Measurements from ENCODE around the gene SLX4IP. TPM values are rescaled to one million over a fixed set of nuclear protein-coding genes. Genes with fewer than 3 reads are reported as not detected.
A peak's percentile ranks its signal among the peaks of the same experiment; 100 is the strongest.

Gene SLX4IP
- polyA plus RNA-seq, 4 donors = 1.6 to 7.1 (median 2.5) TPM

DNA sequence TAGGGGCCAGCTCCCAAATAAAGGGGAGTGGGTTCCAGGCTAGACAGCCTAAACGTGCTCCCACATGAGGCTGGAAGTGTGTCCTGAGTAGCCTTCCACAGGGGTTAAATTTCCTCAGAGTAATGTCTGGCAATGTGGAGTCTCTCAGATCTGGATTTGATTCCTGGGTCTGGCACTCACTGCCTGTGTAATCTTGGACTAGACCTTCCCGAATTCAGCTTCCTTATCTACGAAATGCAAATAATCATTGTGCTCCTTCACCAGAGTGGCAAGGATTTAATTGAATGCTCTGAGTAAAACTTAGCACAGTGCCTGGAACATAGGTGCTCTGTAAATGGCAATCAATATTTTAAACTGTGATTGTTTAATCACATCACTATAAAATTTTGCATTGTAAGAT, 114.4 kb downstream of the SLX4IP start:
- DNase-seq (no peak), FAIRE-seq (no peak)
- Histone ChIP-seq H3K4me3 (ENCODE audit: low read depth in 1 of 3, low read length in 3 of 3) (no peak overlapping the region), H3K36me3 (ENCODE audit: control insufficient read depth in 3 of 3, insufficient read depth in 2 of 3, low read depth in 1 of 3, low read length in 3 of 3) (peaks cover 0 to 5% (median 0%) of the 10 kb centered on the region in 3 donors), H3K9me3 (ENCODE audit: control insufficient read depth in 2 of 2, insufficient read depth in 1 of 2, low read depth in 1 of 2, low read length in 1 of 2) (no peaks in the 10 kb centered on the region), H3K27ac (ENCODE audit: low read depth in 1 of 3, low read length in 2 of 3) (no peak overlapping the region), H3K4me1 (ENCODE audit: control insufficient read depth in 3 of 3, insufficient read depth in 2 of 3, low read depth in 1 of 3, low read length in 2 of 3) (peaks cover 0 to 3% (median 0%) of the 10 kb centered on the region in 3 donors), H3K27me3 (ENCODE audit: control insufficient read depth in 3 of 3, insufficient read depth in 3 of 3, low read length in 3 of 3) (no peaks in the 10 kb centered on the region)
- 34 to 58% (median 35%) methylated on average over 3 of the region's 3 CpGs for WGBS, 3 donors

DNA sequence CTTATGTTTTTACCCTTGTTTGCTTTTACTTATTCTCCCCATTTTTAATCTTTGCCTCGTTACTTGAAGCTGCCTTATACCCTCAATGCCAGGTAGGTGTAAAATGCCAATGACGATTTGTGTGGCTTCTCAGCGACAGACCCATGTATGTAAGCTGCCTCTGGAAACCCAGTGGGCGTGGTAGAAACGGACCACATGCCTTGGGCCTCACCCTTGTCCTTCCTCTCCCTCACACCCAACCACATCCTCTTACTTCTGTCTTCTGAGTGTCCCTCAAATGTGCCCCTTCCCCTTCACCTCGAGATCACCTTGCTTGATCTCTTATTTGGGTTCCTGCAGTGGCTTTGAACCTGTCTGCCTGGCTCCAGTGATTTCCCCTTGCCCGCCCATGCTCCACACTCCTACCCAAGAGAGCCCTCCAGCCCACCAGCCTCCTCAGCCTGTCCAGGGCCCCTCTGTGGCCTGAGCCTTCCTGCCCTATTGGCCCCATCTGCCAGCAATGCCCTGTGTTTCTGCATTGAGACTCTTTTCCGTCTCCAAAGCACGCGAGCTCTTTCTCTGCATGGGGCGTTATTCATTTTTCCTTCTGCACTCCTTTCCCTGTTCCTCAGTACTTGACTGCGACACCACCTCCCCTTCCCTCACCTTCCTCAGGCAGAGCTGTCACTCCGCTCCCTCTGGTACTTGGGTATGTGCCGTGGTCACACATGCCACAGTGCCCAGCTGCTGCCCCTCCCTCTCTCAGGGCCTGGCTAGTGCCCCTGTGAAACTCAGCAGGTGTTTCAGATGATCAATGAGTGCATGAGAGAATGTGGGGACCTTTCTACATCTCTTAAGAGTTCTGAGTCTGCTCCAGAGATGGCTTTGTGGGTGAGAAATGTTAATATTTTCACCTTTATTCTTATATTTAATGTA, 115.4 kb downstream of the SLX4IP start:
- Histone ChIP-seq H3K9me3 (ENCODE audit: control insufficient read depth in 2 of 2, insufficient read depth in 1 of 2, low read depth in 1 of 2, low read length in 1 of 2) (no peaks in the 10 kb centered on the region), H3K4me3 (ENCODE audit: low read depth in 1 of 3, low read length in 3 of 3) (no peak overlapping the region), H3K27me3 (ENCODE audit: control insufficient read depth in 3 of 3, insufficient read depth in 3 of 3, low read length in 3 of 3) (no peaks in the 10 kb centered on the region), H3K27ac (ENCODE audit: low read depth in 1 of 3, low read length in 2 of 3) (no peak overlapping the region), H3K36me3 (ENCODE audit: control insufficient read depth in 3 of 3, insufficient read depth in 2 of 3, low read depth in 1 of 3, low read length in 3 of 3) (peaks cover 0 to 5% (median 0%) of the 10 kb centered on the region in 3 donors), H3K4me1 (ENCODE audit: control insufficient read depth in 3 of 3, insufficient read depth in 2 of 3, low read depth in 1 of 3, low read length in 2 of 3) (peaks cover 0 to 3% (median 0%) of the 10 kb centered on the region in 3 donors)
- WGBS, 3 donors = 83 to 91% (median 85%) methylated on average over 14 of the region's 14 CpGs
- FAIRE-seq (no peak), DNase-seq (no peak)

DNA sequence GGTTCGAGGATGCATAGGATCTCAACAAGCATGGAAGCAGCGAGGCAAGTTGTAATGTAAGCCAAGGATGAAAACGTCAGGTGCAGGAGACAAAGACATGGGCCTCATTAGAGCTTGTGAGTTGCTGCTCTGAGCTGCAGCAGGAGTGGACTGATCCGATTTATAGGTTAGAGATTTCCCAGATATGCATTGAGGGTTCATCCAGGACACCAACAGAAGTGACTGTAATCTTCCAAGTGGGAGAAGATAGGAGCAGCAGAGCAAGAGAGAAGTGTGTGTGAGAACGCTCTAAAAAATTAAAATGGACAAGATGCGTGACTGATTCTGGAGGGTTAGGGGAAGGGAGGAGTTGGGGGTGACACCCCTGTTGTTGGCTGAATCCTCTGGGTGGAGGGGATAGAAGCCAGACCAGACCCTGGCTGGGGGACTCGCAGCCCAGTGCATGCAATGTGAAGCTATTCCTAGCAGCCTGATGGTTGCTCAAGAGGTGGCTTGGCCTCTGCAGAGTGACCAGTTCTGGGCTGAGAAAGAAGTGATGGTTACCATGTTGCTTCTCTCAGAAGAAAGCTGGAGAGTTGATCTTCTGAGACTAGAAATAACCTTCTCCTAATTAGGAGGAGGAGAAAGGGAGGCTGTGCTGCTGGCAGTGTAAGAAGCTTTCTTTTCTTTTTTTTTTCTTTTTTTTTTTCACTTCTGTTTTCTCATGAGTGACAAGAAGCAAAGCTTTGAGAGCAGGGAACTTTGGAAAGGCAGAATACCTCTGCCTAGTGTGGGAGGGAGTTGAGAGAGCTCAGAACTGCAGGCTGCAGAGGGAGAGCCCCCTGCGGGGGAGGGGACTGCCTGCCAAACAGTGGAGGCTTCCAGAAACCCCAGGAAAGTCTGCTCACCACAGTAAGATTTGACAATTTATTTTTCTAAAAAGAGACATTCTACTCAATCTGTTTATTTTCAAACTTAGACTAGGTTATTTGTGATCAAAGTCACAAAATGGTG, 116.9 kb downstream of the SLX4IP start:
- Histone ChIP-seq H3K9me3 (ENCODE audit: control insufficient read depth in 2 of 2, insufficient read depth in 1 of 2, low read depth in 1 of 2, low read length in 1 of 2) (no peaks in the 10 kb centered on the region), H3K36me3 (ENCODE audit: control insufficient read depth in 3 of 3, insufficient read depth in 2 of 3, low read depth in 1 of 3, low read length in 3 of 3) (peaks cover 0 to 5% (median 0%) of the 10 kb centered on the region in 3 donors), H3K4me1 (ENCODE audit: control insufficient read depth in 3 of 3, insufficient read depth in 2 of 3, low read depth in 1 of 3, low read length in 2 of 3) (peaks cover 0 to 6% (median 0%) of the 10 kb centered on the region in 3 donors), H3K4me3 (ENCODE audit: low read depth in 1 of 3, low read length in 3 of 3) (no peak overlapping the region), H3K27me3 (ENCODE audit: control insufficient read depth in 3 of 3, insufficient read depth in 3 of 3, low read length in 3 of 3) (no peaks in the 10 kb centered on the region), H3K27ac (ENCODE audit: low read depth in 1 of 3, low read length in 2 of 3) (no peak overlapping the region)
- FAIRE-seq (no peak), DNase-seq (no peak)
- 81 to 85% (median 83%) methylated on average over 8 of the region's 8 CpGs for WGBS, 3 donors

DNA sequence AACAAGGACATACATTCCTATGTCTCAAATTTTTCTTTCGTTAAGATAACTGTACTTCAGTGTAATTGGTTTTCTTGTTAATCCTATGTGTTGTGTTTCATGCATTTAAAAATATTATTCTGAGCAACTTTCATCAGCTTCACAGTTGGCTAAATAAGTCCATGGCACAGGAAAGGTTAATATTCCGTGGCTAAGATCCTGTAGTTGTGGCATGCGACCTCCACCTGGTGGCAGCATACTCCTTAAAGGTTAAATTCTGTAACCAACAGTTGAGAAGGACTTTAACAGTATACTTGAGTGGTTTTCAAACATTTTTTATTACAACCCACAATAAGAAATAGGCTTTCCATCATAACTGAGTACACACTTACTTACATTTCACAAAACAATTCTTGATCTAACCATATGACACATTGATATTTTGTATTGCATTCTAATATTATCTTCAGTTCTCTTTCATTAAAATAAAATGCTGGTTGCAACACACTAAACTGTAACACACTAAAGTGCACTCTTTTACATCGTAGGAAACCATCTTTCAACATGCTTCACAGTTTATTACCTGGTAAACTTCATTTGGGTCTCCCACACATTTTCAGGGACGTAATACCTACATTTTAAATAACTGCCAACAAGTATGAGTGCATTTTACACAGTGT, 118.3 kb downstream of the SLX4IP start:
- H3K27ac ChIP-seq (ENCODE audit: low read depth in 1 of 3, low read length in 2 of 3) = no peak overlapping the region
- no peak overlapping the region for H3K4me3 ChIP-seq (ENCODE audit: low read depth in 1 of 3, low read length in 3 of 3)
- peaks cover 0 to 10% (median 0%) of the 10 kb centered on the region in 3 donors for H3K36me3 ChIP-seq (ENCODE audit: control insufficient read depth in 3 of 3, insufficient read depth in 2 of 3, low read depth in 1 of 3, low read length in 3 of 3)
- H3K4me1 ChIP-seq (ENCODE audit: control insufficient read depth in 3 of 3, insufficient read depth in 2 of 3, low read depth in 1 of 3, low read length in 2 of 3) = peaks cover 0 to 6% (median 0%) of the 10 kb centered on the region in 3 donors
- 40 to 47% (median 45%) methylated on average over 5 of the region's 5 CpGs for WGBS, 3 donors
- DNase-seq (peak; percentile 61 to 77), FAIRE-seq (no peak)
- no peaks in the 10 kb centered on the region for H3K27me3 ChIP-seq (ENCODE audit: control insufficient read depth in 3 of 3, insufficient read depth in 3 of 3, low read length in 3 of 3)
- no peaks in the 10 kb centered on the region for H3K9me3 ChIP-seq (ENCODE audit: control insufficient read depth in 2 of 2, insufficient read depth in 1 of 2, low read depth in 1 of 2, low read length in 1 of 2)

DNA sequence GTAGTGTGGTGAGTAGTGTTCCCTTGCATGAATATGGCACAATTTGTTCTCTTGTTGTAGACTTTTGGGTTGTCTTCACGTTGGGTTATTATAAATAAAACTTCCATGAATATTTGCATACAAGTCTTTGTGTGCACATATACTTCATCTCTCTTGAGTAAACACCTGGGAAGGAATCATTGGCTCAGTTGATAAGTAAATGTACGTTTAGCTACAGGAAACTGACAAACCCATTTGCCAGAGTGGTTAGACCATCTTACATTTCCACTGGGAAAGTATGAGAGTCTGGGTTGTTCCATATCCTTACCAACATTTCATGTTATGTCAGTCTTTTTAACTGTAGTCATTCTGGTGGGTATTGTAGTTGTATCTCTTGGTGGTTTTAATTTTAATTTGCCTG, 119.2 kb downstream of the SLX4IP start:
- Histone ChIP-seq H3K4me1 (ENCODE audit: control insufficient read depth in 3 of 3, insufficient read depth in 2 of 3, low read depth in 1 of 3, low read length in 2 of 3) (peaks cover 0 to 5% (median 0%) of the 10 kb centered on the region in 3 donors), H3K9me3 (ENCODE audit: control insufficient read depth in 2 of 2, insufficient read depth in 1 of 2, low read depth in 1 of 2, low read length in 1 of 2) (no peaks in the 10 kb centered on the region), H3K36me3 (ENCODE audit: control insufficient read depth in 3 of 3, insufficient read depth in 2 of 3, low read depth in 1 of 3, low read length in 3 of 3) (peaks cover 0 to 10% (median 0%) of the 10 kb centered on the region in 3 donors), H3K27me3 (ENCODE audit: control insufficient read depth in 3 of 3, insufficient read depth in 3 of 3, low read length in 3 of 3) (no peaks in the 10 kb centered on the region), H3K27ac (ENCODE audit: low read depth in 1 of 3, low read length in 2 of 3) (no peak overlapping the region), H3K4me3 (ENCODE audit: low read depth in 1 of 3, low read length in 3 of 3) (no peak overlapping the region)
- DNase-seq (no peak), FAIRE-seq (no peak)
- 53 to 59% (median 53%) methylated on average over 2 of the region's 2 CpGs for WGBS, 3 donors

DNA sequence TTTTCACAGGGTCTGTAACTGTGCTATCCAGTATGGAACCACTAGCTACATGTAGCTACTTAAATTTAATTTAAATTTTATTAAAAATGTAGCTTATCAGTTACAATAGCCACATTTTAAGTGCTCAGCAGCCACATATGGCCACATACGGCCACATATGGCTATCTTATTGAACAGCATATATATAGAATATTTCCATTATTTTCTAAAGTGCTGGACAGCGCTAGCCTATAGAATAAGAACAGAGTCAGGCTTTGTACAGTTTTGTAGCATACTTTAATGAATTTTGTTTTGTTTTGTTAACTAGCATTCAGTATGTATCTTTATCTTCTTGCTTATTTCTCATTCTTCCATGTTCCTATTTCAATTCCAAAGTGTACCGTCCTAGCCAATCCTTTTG, 120.3 kb downstream of the SLX4IP start:
- FAIRE-seq = no peak
- no peak overlapping the region for H3K27ac ChIP-seq (ENCODE audit: low read depth in 1 of 3, low read length in 2 of 3)
- whole genome bisulfite sequencing, 3 donors = 94 to 100% (median 95%) methylated on average over 3 of the region's 3 CpGs

DNA sequence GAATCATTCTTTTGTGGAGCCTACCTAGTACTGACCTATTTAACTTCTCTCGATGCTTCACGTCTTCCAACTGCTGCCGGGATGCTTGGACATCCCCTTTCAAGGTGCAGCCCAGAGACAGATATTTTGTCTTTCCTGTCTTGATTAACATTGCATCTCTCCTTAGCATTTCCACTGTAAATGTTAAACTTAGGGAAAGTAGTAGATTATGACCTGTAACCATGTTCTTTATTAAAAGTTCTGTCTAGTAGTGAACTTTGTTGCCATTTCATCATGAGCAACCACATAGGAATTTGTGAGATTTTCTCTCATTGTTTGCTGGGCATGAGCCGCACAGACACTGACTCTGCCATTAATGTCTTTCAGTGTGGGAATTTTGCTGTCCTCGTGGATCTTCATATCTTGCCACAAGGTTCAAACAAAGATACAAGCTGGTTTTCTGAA, 120.8 kb downstream of the SLX4IP start:
- H3K27me3 ChIP-seq (ENCODE audit: control insufficient read depth in 3 of 3, insufficient read depth in 3 of 3, low read length in 3 of 3) = no peaks in the 10 kb centered on the region
- DNase-seq = peak in 1 of 2 donors; percentile 49
- 87 to 99% (median 88%) methylated on average over 5 of the region's 5 CpGs for WGBS, 3 donors
- no peak for FAIRE-seq
- peaks cover 0 to 7% (median 0%) of the 10 kb centered on the region in 3 donors for H3K36me3 ChIP-seq (ENCODE audit: control insufficient read depth in 3 of 3, insufficient read depth in 2 of 3, low read depth in 1 of 3, low read length in 3 of 3)
- peaks cover 0 to 3% (median 0%) of the 10 kb centered on the region in 3 donors for H3K4me1 ChIP-seq (ENCODE audit: control insufficient read depth in 3 of 3, insufficient read depth in 2 of 3, low read depth in 1 of 3, low read length in 2 of 3)
- no peak overlapping the region for H3K4me3 ChIP-seq (ENCODE audit: low read depth in 1 of 3, low read length in 3 of 3)
- H3K27ac ChIP-seq (ENCODE audit: low read depth in 1 of 3, low read length in 2 of 3) = peak overlapping the region in 1 of 3 donors; percentile 46
- H3K9me3 ChIP-seq (ENCODE audit: control insufficient read depth in 2 of 2, insufficient read depth in 1 of 2, low read depth in 1 of 2, low read length in 1 of 2) = no peaks in the 10 kb centered on the region

More for the DNA sequence above, 120.3 kb downstream of the SLX4IP start:
- no peaks in the 10 kb centered on the region for H3K9me3 ChIP-seq (ENCODE audit: control insufficient read depth in 2 of 2, insufficient read depth in 1 of 2, low read depth in 1 of 2, low read length in 1 of 2)
- no peaks in the 10 kb centered on the region for H3K27me3 ChIP-seq (ENCODE audit: control insufficient read depth in 3 of 3, insufficient read depth in 3 of 3, low read length in 3 of 3)
- H3K36me3 ChIP-seq (ENCODE audit: control insufficient read depth in 3 of 3, insufficient read depth in 2 of 3, low read depth in 1 of 3, low read length in 3 of 3) = peaks cover 0 to 10% (median 0%) of the 10 kb centered on the region in 3 donors
- no peak overlapping the region for H3K4me3 ChIP-seq (ENCODE audit: low read depth in 1 of 3, low read length in 3 of 3)
- DNase-seq = no peak
- peaks cover 0 to 3% (median 0%) of the 10 kb centered on the region in 3 donors for H3K4me1 ChIP-seq (ENCODE audit: control insufficient read depth in 3 of 3, insufficient read depth in 2 of 3, low read depth in 1 of 3, low read length in 2 of 3)

Data from small intestine (tissue), 7 donors.